BE2C (cell line): ENCODE measurements around the gene TCN2.
A peak's percentile ranks its signal among the peaks of the same experiment; 100 is the strongest.
"Not testable (repeated sequence)": the region's sequence is repeated elsewhere in the genome, so short reads cannot be mapped to it uniquely, and the experiment has no call there.

Source experiments
- DNase-seq: peaks from one replicate; pipeline ENCODE4 v3.0.0-alpha.2; 2020
- H3K27me3 ChIP-seq: fragments of 250-450 bp; sonication (Bioruptor Pico); 2 replicates; pipeline ENCODE4 v1.5.1; 2020; ENCODE audit warnings: mild to moderate bottlenecking
- H3K36me3 ChIP-seq: fragments of 250-450 bp; sonication (Bioruptor Pico); 2 replicates; pipeline ENCODE4 v1.5.1; 2020; ENCODE audit warnings: mild to moderate bottlenecking
- H3K4me1 ChIP-seq: fragments of 250-450 bp; sonication (Bioruptor Pico); 2 replicates; pipeline ENCODE4 v1.5.1; 2020
- H3K4me3 ChIP-seq: 2 replicates; pipeline ENCODE4 v1.5.1; 2011; ENCODE audit warnings: low read depth, low read length
- H3K9me3 ChIP-seq: fragments of 250-450 bp; sonication (Bioruptor Pico); 2 replicates; pipeline ENCODE4 v1.5.1; 2020
- CTCF ChIP-seq: IDR thresholded peaks from 2 replicates; pipeline ENCODE4 v1.5.1; 2012; ENCODE audit warnings: mild to moderate bottlenecking, low read depth, low read length

The TCN2 gene

GRCh38 chr22:30582051-30582450 is 24.9 kb upstream of the TCN2 start:
- TF ChIP-seq CTCF, result no peak
- no peak for DNase-seq
- no peak overlapping the region for H3K4me3 ChIP-seq
- peaks cover 97% of the 10 kb centered on the region for H3K36me3 ChIP-seq
- H3K27me3 ChIP-seq, result no peaks in the 10 kb centered on the region
- no peaks in the 10 kb centered on the region for H3K9me3 ChIP-seq
- no peaks in the 10 kb centered on the region for H3K4me1 ChIP-seq

- Histone ChIP-seq H3K9me3 (no peaks in the 10 kb centered on the region), H3K4me1 (no peaks in the 10 kb centered on the region), H3K36me3 (peaks cover 97% of the 10 kb centered on the region), H3K27me3 (no peaks in the 10 kb centered on the region), H3K4me3 (no peak overlapping the region)
- TF ChIP-seq CTCF, result no peak
- no peak for DNase-seq
Observed at GRCh38 chr22:30582788-30583545, 24.0 kb upstream of the TCN2 start.

GRCh38 chr22:30584441-30584840 is 22.5 kb upstream of the TCN2 start:
- H3K9me3 ChIP-seq, result no peaks in the 10 kb centered on the region
- H3K4me3 ChIP-seq, result no peak overlapping the region
- H3K36me3 ChIP-seq, result peaks cover 97% of the 10 kb centered on the region
- H3K4me1 ChIP-seq, result no peaks in the 10 kb centered on the region
- TF ChIP-seq CTCF, result no peak
- no peaks in the 10 kb centered on the region for H3K27me3 ChIP-seq
- no peak for DNase-seq

- no peaks in the 10 kb centered on the region for H3K4me1 ChIP-seq
- DNase-seq, result no peak
- no peaks in the 10 kb centered on the region for H3K27me3 ChIP-seq
- H3K36me3 ChIP-seq, result peaks cover 90% of the 10 kb centered on the region
- no peak for TF ChIP-seq CTCF
- no peaks in the 10 kb centered on the region for H3K9me3 ChIP-seq
- H3K4me3 ChIP-seq, result no peak overlapping the region
Observed at GRCh38 chr22:30586414-30586813, 20.6 kb upstream of the TCN2 start.

GRCh38 chr22:30591191-30591587 is 15.8 kb upstream of the TCN2 start:
- H3K9me3 ChIP-seq, result no peaks in the 10 kb centered on the region
- H3K4me1 ChIP-seq, result no peaks in the 10 kb centered on the region
- peaks cover 9% of the 10 kb centered on the region for H3K27me3 ChIP-seq
- peaks cover 45% of the 10 kb centered on the region for H3K36me3 ChIP-seq
- TF ChIP-seq CTCF, result no peak
- peak overlapping the region; percentile 97 for H3K4me3 ChIP-seq
- no peak for DNase-seq

GRCh38 chr22:30591588-30592359 is 15.2 kb upstream of the TCN2 start, which contains the start of gene PES1:
Gene PES1 (minus strand): TSS chr22:30591910. CDS start chr22:30591833, 77 bp downstream.
- peaks cover 39% of the 10 kb centered on the region for H3K36me3 ChIP-seq
- H3K4me3 ChIP-seq, result peak within 1 kb of the TSS; percentile 97
- no peaks in the 10 kb centered on the region for H3K9me3 ChIP-seq
- DNase-seq, result peak; percentile 97
- H3K4me1 ChIP-seq, result no peaks in the 10 kb centered on the region
- H3K27me3 ChIP-seq, result peaks cover 14% of the 10 kb centered on the region
- TF ChIP-seq CTCF, result no peak

GRCh38 chr22:30592360-30592713 is 14.6 kb upstream of the TCN2 start:
- DNase-seq, H3K9me3 ChIP-seq, H3K4me3 ChIP-seq, H3K4me1 ChIP-seq: not testable (repeated sequence)
- peaks cover 18% of the 10 kb centered on the region for H3K27me3 ChIP-seq
- peaks cover 34% of the 10 kb centered on the region for H3K36me3 ChIP-seq
